Suprapubic skin (tissue), 3 donors: ENCODE data around the gene TPK1.

Experiments
- POLR2A ChIP-seq, 2 donors: fragments of 450-650 bp; IDR thresholded peaks; one replicate each; pipeline ENCODE4 v1.6.1; 2017; ENCODE audit warnings: antibody characterized with exemption in 2 of 2, mild to moderate bottlenecking in 2 of 2, moderate library complexity in 2 of 2
- TF ChIP-seq, protein P1 (sequence below), 2 donors: fragments of 200-600 bp in 1 of 2; fragments of 450-650 bp in 1 of 2; sonication (generic) in 1 of 2; IDR thresholded peaks; one replicate each; pipeline ENCODE4 v1.5.1; 2016 to 2019; ENCODE audit warnings: antibody characterized with exemption in 2 of 2, mild to moderate bottlenecking in 1 of 2, moderate library complexity in 1 of 2

DNA sequence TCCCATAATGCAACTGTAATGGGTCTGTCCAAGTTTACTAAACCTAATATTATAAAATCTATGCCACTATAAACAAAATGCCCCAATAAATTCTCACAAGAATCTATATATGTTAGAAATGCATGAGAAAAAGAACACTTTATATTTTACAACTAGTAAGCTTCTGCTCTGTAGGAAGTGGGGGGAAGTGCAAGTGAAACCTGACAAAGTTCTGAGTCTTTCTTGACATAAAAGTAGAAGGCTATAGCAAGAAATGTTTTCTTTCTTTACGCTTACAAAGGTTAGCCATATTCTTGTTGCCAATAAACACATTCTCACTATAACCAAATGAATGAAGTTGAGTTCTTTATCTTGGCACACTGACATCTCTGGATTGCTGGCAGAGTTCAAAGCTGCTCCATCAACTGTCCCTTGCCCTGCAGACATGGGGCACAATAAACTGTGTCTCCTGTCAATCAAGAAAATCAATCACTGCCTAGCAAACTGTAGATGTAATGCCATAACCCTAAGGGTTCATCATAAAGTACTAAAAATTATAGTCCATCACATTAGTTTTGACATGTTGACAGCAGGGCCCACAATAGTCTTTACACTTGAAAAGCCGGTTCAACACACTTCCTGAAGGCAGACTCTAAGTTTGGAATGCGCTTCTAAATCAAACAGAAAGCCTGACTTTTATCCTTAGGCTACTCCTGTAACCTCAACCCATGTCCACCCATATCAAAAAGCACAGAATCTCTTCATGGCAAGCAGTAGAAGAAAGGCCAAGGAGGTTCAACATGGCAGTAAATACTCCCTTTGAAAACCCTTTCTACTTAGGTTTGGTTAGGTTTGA lies 58.6 kb downstream of the TPK1 start:
- TF ChIP-seq POLR2A (IDR thresholded peaks at IDR 0.05), result no peak
- TF ChIP-seq, protein P1, sequence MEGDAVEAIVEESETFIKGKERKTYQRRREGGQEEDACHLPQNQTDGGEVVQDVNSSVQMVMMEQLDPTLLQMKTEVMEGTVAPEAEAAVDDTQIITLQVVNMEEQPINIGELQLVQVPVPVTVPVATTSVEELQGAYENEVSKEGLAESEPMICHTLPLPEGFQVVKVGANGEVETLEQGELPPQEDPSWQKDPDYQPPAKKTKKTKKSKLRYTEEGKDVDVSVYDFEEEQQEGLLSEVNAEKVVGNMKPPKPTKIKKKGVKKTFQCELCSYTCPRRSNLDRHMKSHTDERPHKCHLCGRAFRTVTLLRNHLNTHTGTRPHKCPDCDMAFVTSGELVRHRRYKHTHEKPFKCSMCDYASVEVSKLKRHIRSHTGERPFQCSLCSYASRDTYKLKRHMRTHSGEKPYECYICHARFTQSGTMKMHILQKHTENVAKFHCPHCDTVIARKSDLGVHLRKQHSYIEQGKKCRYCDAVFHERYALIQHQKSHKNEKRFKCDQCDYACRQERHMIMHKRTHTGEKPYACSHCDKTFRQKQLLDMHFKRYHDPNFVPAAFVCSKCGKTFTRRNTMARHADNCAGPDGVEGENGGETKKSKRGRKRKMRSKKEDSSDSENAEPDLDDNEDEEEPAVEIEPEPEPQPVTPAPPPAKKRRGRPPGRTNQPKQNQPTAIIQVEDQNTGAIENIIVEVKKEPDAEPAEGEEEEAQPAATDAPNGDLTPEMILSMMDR (IDR thresholded peaks at IDR 0.05), result no peak
